Measurements from ENCODE around the gene REV3L. TPM values are rescaled to one million over a fixed set of nuclear protein-coding genes. Genes with fewer than 3 reads are reported as not detected.
"Not testable (repeated sequence)": the region's sequence is repeated elsewhere in the genome, so short reads cannot be mapped to it uniquely, and the experiment has no call there.

Gene REV3L
- total RNA-seq, 1 experiment from 2014 or later, result 5.7 TPM

DNA sequence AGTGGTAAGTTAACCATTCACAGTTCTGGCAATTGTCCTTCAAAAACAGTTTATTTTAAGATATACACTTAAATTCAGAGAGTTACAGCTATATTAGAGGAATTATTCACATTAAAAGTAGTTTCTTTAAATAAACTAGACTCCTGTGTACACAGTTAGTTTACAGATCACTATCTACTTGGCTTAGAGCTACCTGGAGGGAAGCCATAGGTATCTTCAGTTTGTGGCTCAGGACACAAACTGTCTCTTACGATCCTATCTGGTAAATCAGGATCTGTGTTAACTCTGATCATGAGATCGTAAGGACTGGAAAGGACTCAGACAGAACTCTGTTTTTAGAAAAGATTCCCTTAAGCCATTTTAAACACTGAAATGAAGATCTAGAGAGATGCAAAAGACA is 160.9 kb downstream of the REV3L start (continued):
- TF ChIP-seq, protein P1, sequence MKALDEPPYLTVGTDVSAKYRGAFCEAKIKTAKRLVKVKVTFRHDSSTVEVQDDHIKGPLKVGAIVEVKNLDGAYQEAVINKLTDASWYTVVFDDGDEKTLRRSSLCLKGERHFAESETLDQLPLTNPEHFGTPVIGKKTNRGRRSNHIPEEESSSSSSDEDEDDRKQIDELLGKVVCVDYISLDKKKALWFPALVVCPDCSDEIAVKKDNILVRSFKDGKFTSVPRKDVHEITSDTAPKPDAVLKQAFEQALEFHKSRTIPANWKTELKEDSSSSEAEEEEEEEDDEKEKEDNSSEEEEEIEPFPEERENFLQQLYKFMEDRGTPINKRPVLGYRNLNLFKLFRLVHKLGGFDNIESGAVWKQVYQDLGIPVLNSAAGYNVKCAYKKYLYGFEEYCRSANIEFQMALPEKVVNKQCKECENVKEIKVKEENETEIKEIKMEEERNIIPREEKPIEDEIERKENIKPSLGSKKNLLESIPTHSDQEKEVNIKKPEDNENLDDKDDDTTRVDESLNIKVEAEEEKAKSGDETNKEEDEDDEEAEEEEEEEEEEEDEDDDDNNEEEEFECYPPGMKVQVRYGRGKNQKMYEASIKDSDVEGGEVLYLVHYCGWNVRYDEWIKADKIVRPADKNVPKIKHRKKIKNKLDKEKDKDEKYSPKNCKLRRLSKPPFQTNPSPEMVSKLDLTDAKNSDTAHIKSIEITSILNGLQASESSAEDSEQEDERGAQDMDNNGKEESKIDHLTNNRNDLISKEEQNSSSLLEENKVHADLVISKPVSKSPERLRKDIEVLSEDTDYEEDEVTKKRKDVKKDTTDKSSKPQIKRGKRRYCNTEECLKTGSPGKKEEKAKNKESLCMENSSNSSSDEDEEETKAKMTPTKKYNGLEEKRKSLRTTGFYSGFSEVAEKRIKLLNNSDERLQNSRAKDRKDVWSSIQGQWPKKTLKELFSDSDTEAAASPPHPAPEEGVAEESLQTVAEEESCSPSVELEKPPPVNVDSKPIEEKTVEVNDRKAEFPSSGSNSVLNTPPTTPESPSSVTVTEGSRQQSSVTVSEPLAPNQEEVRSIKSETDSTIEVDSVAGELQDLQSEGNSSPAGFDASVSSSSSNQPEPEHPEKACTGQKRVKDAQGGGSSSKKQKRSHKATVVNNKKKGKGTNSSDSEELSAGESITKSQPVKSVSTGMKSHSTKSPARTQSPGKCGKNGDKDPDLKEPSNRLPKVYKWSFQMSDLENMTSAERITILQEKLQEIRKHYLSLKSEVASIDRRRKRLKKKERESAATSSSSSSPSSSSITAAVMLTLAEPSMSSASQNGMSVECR (CRISPR knock-in tag; IDR thresholded peaks at IDR 0.05; ENCODE audit: borderline replicate concordance), result no peak

DNA sequence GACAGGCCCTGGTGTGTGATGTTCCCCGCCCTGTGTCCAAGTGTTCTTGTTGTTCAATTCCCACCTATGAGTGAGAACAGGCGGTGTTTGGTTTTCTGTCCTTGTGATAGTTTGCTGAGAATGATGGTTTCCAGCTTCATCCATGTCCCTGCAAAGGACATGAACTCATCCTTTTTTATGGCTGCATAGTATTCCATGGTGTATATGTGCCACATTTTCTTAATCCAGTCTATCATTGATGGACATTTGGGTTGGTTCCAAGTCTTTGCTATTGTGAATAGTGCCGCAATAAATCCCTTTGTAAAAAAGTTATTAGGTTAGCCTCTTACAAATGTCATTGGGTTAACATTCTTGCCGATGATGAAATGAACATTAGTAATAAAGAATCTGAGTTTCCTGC is 175.1 kb downstream of the REV3L start:
- peaks cover 23% of the 10 kb centered on the region for H3K36me3 Mint-ChIP-seq
- POLR2A ChIA-PET; DNase-seq (ENCODE audit: low spot score); ATAC-seq; H3K27ac Mint-ChIP-seq; H3K9me3 Mint-ChIP-seq; CTCF ChIA-PET; H3K4me3 Mint-ChIP-seq; H3K27me3 Mint-ChIP-seq (ENCODE audit: low read depth): not testable (repeated sequence)
- H3K4me1 Mint-ChIP-seq, result peaks cover 11% of the 10 kb centered on the region

DNA sequence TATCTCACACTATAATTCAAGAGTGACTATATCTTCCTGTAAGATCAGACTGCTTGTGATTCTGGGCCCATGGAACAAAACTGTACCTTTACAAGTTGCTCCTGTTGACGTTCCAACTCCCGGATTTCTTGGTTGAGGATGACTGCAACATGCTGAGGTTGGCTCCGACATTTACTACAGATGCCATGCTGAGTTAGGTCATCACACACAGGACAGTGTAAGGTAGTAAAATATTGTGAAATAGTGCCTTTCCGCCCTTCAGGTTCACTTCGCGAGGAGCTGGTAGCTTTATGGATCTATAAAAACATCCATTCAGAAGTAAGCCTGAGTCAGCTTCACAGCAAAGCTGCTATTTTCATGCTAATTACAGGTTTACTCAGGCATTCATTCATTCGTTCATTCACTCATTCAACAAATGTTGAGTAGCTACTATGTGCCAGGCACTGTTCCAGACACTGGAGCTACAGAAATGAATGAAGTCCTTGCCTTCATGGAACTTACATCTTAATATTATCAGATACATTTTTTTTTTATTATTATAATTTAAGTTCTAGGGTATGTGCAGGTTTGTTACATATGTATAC is 175.7 kb downstream of the REV3L start:
- ChIA-PET CTCF (no interaction called here), POLR2A (no interaction called here)
- ATAC-seq (no peak), DNase-seq (ENCODE audit: low spot score) (no peak)
- H3K4me3 Mint-ChIP-seq, result no peak overlapping the region
- no peaks in the 10 kb centered on the region for H3K27me3 Mint-ChIP-seq (ENCODE audit: low read depth)
- H3K36me3 Mint-ChIP-seq, result peaks cover 23% of the 10 kb centered on the region
- peak overlapping the region; percentile 7 for H3K27ac Mint-ChIP-seq
- peaks cover 11% of the 10 kb centered on the region for H3K4me1 Mint-ChIP-seq
- TF ChIP-seq, protein P2, sequence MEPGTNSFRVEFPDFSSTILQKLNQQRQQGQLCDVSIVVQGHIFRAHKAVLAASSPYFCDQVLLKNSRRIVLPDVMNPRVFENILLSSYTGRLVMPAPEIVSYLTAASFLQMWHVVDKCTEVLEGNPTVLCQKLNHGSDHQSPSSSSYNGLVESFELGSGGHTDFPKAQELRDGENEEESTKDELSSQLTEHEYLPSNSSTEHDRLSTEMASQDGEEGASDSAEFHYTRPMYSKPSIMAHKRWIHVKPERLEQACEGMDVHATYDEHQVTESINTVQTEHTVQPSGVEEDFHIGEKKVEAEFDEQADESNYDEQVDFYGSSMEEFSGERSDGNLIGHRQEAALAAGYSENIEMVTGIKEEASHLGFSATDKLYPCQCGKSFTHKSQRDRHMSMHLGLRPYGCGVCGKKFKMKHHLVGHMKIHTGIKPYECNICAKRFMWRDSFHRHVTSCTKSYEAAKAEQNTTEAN (CRISPR knock-in tag; IDR thresholded peaks at IDR 0.05), result no peak
- TF ChIP-seq OVOL2 (CRISPR knock-in tag; IDR thresholded peaks at IDR 0.05; ENCODE audit: borderline replicate concordance) (no peak), SOX15 (CRISPR knock-in tag; IDR thresholded peaks at IDR 0.05) (no peak), NR1H2 (CRISPR knock-in tag; IDR thresholded peaks at IDR 0.05) (no peak), ZNF317 (CRISPR knock-in tag; IDR thresholded peaks at IDR 0.05; ENCODE audit: borderline replicate concordance, low read depth) (no peak), ZNF219 (CRISPR knock-in tag; IDR thresholded peaks at IDR 0.05; ENCODE audit: borderline replicate concordance) (no peak), MXD4 (CRISPR knock-in tag; IDR thresholded peaks at IDR 0.05; ENCODE audit: borderline replicate concordance) (no peak), CREB1 (CRISPR knock-in tag; IDR thresholded peaks at IDR 0.05) (no peak), SP1 (CRISPR knock-in tag; conservative IDR thresholded peaks at IDR 0.05) (no peak), TCF7 (CRISPR knock-in tag; IDR thresholded peaks at IDR 0.05; ENCODE audit: low read depth) (no peak), ZNF138 (CRISPR knock-in tag; conservative IDR thresholded peaks at IDR 0.05) (no peak), ZBTB21 (CRISPR knock-in tag; IDR thresholded peaks at IDR 0.05; ENCODE audit: borderline replicate concordance) (no peak)
- TF ChIP-seq, protein P3, sequence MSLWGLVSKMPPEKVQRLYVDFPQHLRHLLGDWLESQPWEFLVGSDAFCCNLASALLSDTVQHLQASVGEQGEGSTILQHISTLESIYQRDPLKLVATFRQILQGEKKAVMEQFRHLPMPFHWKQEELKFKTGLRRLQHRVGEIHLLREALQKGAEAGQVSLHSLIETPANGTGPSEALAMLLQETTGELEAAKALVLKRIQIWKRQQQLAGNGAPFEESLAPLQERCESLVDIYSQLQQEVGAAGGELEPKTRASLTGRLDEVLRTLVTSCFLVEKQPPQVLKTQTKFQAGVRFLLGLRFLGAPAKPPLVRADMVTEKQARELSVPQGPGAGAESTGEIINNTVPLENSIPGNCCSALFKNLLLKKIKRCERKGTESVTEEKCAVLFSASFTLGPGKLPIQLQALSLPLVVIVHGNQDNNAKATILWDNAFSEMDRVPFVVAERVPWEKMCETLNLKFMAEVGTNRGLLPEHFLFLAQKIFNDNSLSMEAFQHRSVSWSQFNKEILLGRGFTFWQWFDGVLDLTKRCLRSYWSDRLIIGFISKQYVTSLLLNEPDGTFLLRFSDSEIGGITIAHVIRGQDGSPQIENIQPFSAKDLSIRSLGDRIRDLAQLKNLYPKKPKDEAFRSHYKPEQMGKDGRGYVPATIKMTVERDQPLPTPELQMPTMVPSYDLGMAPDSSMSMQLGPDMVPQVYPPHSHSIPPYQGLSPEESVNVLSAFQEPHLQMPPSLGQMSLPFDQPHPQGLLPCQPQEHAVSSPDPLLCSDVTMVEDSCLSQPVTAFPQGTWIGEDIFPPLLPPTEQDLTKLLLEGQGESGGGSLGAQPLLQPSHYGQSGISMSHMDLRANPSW (CRISPR knock-in tag; conservative IDR thresholded peaks at IDR 0.05; ENCODE audit: low read depth), result no peak
- TF ChIP-seq, protein P4, sequence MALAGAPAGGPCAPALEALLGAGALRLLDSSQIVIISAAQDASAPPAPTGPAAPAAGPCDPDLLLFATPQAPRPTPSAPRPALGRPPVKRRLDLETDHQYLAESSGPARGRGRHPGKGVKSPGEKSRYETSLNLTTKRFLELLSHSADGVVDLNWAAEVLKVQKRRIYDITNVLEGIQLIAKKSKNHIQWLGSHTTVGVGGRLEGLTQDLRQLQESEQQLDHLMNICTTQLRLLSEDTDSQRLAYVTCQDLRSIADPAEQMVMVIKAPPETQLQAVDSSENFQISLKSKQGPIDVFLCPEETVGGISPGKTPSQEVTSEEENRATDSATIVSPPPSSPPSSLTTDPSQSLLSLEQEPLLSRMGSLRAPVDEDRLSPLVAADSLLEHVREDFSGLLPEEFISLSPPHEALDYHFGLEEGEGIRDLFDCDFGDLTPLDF (CRISPR knock-in tag; IDR thresholded peaks at IDR 0.05), result no peak
- TF ChIP-seq, protein P5, sequence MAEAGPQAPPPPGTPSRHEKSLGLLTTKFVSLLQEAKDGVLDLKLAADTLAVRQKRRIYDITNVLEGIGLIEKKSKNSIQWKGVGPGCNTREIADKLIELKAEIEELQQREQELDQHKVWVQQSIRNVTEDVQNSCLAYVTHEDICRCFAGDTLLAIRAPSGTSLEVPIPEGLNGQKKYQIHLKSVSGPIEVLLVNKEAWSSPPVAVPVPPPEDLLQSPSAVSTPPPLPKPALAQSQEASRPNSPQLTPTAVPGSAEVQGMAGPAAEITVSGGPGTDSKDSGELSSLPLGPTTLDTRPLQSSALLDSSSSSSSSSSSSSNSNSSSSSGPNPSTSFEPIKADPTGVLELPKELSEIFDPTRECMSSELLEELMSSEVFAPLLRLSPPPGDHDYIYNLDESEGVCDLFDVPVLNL (CRISPR knock-in tag; IDR thresholded peaks at IDR 0.05; ENCODE audit: borderline replicate concordance, low read depth), result no peak
- TF ChIP-seq, protein P6, sequence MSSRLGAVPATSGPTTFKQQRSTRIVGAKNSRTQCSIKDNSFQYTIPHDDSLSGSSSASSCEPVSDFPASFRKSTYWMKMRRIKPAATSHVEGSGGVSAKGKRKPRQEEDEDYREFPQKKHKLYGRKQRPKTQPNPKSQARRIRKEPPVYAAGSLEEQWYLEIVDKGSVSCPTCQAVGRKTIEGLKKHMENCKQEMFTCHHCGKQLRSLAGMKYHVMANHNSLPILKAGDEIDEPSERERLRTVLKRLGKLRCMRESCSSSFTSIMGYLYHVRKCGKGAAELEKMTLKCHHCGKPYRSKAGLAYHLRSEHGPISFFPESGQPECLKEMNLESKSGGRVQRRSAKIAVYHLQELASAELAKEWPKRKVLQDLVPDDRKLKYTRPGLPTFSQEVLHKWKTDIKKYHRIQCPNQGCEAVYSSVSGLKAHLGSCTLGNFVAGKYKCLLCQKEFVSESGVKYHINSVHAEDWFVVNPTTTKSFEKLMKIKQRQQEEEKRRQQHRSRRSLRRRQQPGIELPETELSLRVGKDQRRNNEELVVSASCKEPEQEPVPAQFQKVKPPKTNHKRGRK (CRISPR knock-in tag; IDR thresholded peaks at IDR 0.05; ENCODE audit: borderline replicate concordance), result no peak
- H3K9me3 Mint-ChIP-seq, result peaks cover 5% of the 10 kb centered on the region; the same call in 1 of the 2 replicates

Data from WTC11 (cell line).